ENCODE measurements around the gene TOP3A. TPM values are rescaled to one million over a fixed set of nuclear protein-coding genes. Genes with fewer than 3 reads are reported as not detected.

The TOP3A gene
- total and polyA plus RNA-seq, 8 donors, result 7.6 to 311 (median 23.5) TPM

GRCh38 chr17:18291718-18292540 is 22.9 kb downstream of the TOP3A start:
- Histone ChIP-seq H3K4me1 (no peaks in the 10 kb centered on the region), H3K4me3 (no peak overlapping the region), H3K36me3 (peaks cover 58 to 100% (median 97%) of the 10 kb centered on the region in 4 donors), H3K27me3 (no peaks in the 10 kb centered on the region), H3K9me3 (no peaks in the 10 kb centered on the region), H3K27ac (no peak overlapping the region)
- no peak for TF ChIP-seq POLR2AphosphoS5 (IDR thresholded peaks at IDR 0.05)
- no peak for DNase-seq
- intact Hi-C loops (cut with DNase I; ENCODE audit: low total_unique reads), result no loop called here
- 91 to 94% (median 92%) methylated on average over 15 of the region's 15 CpGs for WGBS, 5 donors

DNA sequence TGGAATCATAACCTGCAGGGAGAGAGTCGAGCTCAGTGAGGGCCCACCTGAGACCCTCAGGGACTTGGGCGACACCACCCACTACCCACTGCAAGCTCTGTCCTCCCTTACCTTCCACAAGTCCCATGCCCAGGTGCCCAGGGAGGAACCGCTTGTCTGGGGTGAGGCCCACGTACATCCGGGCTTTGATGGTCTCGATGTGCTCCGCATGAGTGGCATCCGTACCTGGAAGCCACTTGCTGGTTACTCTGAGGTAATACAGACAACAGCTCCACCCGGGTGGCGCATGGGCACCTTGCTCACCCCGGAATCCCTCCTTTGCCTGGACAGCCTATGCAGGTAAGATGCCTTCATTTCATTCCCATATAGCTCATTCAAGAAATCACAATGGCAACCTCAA is 29.5 kb downstream of the TOP3A start:
- TF ChIP-seq EP300 (IDR thresholded peaks at IDR 0.05) (no peak), CTCF (IDR thresholded peaks at IDR 0.05) (no peak), POLR2A (IDR thresholded peaks at IDR 0.05) (no peak), POLR2AphosphoS5 (IDR thresholded peaks at IDR 0.05) (no peak)
- H3K27ac ChIP-seq, result no peak overlapping the region
- H3K27me3 ChIP-seq, result no peaks in the 10 kb centered on the region
- H3K9me3 ChIP-seq, result no peaks in the 10 kb centered on the region
- no peak for DNase-seq
- WGBS, 5 donors, result 90 to 98% (median 97%) methylated on average over 6 to 11 of the region's 11 CpGs
- H3K36me3 ChIP-seq, result peaks cover 81 to 100% (median 99%) of the 10 kb centered on the region in 4 donors
- intact Hi-C loops (cut with DNase I; ENCODE audit: low total_unique reads), result no loop called here
- peaks cover 0 to 5% (median 0%) of the 10 kb centered on the region in 4 donors for H3K4me1 ChIP-seq
- no peak overlapping the region for H3K4me3 ChIP-seq

DNA sequence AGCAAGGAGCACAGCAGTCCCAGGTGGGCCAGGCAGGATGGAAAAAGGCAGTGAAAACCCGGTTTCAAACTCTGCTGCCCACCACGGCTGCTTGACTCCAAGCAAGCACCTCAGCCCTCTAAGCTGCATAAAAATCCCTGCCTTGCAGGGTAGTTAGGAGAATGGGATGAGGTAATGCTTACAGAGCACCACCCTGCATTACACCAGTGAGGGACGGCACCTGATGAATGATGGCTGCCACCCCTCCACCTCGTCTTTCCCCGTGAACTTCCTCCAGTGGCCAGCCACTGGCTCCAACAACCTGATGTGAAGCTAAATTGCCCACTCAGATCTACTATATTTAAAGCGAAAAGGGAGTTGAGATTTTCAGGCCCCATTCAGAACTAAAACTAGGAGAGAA is 33.0 kb downstream of the TOP3A start:
- Histone ChIP-seq H3K36me3 (peaks cover 81 to 100% (median 100%) of the 10 kb centered on the region in 4 donors), H3K27me3 (no peaks in the 10 kb centered on the region), H3K9me3 (no peaks in the 10 kb centered on the region), H3K4me3 (no peak overlapping the region), H3K27ac (no peak overlapping the region), H3K4me1 (peaks cover 0 to 5% (median 0%) of the 10 kb centered on the region in 4 donors)
- DNase-seq, result no peak
- WGBS, 5 donors, result 85 to 92% (median 90%) methylated on average over 6 of the region's 6 CpGs
- no peak for TF ChIP-seq CTCF (IDR thresholded peaks at IDR 0.05)
- TF ChIP-seq POLR2A (IDR thresholded peaks at IDR 0.05), result no peak
- no peak for TF ChIP-seq POLR2AphosphoS5 (IDR thresholded peaks at IDR 0.05)
- no peak for TF ChIP-seq EP300 (IDR thresholded peaks at IDR 0.05)
- intact Hi-C loops (cut with DNase I; ENCODE audit: low total_unique reads), result no loop called here

DNA sequence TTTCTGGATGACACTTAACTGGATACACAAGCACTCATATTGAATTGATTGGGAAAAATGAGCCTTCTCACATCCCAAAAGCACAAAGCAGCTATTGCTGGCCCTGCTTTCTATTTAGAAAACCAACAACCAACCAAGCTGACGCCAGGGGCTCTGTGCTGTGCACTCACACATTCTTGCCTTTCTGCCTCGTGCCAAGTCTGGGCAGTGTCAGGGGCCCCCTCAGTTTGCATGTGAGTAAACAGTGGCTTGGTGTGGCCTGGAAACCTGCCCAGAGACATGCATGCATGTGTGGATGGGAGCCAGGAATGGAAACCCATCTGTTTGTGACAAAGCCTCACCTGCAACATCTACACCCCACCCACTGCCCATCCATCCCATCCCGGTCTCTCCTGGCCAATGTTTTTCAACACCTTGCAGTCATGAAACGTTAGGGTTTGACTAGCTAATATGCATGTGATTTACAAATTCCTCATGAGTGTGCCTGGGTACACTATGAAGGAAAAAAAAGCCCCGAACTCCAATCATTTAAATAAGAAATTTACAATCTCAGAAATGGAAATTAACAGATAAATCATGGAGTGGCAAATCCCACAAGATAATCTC is 33.9 kb downstream of the TOP3A start:
- Histone ChIP-seq H3K4me3 (no peak overlapping the region), H3K4me1 (peaks cover 0 to 5% (median 0%) of the 10 kb centered on the region in 4 donors), H3K27ac (no peak overlapping the region), H3K9me3 (no peaks in the 10 kb centered on the region), H3K27me3 (no peaks in the 10 kb centered on the region), H3K36me3 (peaks cover 83 to 100% (median 100%) of the 10 kb centered on the region in 4 donors)
- WGBS, 5 donors, result 31 to 50% (median 38%) methylated on average over 5 of the region's 5 CpGs
- TF ChIP-seq EP300 (IDR thresholded peaks at IDR 0.05) (no peak), CTCF (IDR thresholded peaks at IDR 0.05) (no peak), POLR2A (IDR thresholded peaks at IDR 0.05) (no peak), POLR2AphosphoS5 (IDR thresholded peaks at IDR 0.05) (no peak)
- peak in 1 of 2 donors; percentile 38 for DNase-seq
- intact Hi-C loops (cut with DNase I; ENCODE audit: low total_unique reads), result no loop called here
